Left renal pelvis (tissue), 4 donors: ENCODE results near the gene BRD9. TPM values are rescaled to one million over a fixed set of nuclear protein-coding genes. Genes with fewer than 3 reads are reported as not detected.

Experiments used
- DNase-seq, 4 donors: peaks; one replicate each; pipeline ENCODE4 v3.0.0-alpha.2; 2013; ENCODE audit warnings: low read depth in 4 of 4, low spot score in 3 of 4
- polyA plus RNA-seq, 4 donors: library from polyadenylated mRNA; unstranded; fragments of 120-200 nt; gene quantifications; one replicate each; pipeline ENCODE4 v1.2.1, GENCODE V29; 2013; ENCODE audit not compliant: insufficient read length in 4 of 4

BRD9 gene
- polyA plus RNA-seq, 4 donors: 33.6 to 45.3 (median 36.7) TPM

DNA sequence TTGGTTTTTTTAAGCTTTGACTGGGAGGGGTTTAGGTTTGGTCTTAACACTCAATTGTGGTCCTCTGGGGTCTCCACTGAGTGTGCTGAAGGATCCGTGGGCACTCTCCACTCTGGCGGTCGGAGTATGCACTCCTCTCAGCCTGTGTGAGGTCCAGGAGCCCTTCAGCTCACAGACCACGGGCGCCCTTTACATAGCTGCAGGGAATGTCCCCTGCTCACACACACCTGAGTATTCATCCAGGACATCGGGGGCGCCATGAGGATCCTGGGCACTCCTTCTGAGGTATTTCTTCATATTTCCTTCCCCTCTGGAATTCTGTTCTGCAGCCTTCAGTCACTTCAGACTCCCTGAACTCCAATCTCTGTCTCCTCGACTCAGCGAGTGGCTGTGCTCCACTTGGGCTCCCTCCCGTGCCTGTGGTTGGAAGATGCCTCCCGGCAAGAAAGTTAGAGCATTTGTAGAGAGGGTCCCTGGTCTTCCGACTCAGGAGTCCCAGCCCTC is 12.6 kb upstream of the BRD9 start:
- no peak for DNase-seq

DNA sequence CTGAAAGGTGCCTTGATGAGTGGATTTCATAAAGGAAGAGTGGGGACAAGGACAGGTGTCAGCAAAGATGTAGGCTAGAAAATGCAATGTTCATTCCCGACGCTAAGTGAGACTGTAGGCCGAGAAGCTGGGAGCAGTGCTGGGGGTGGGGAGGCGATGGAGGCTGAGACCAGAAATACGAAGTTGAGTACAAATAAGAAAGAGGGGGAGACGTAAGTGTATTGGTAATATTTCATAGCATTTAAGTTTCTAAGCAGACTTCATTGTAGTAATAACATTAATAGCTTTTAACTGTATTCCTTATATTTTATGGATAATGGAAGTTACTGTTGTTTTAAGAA is 11.1 kb upstream of the BRD9 start:
- DNase-seq: no peak

DNA sequence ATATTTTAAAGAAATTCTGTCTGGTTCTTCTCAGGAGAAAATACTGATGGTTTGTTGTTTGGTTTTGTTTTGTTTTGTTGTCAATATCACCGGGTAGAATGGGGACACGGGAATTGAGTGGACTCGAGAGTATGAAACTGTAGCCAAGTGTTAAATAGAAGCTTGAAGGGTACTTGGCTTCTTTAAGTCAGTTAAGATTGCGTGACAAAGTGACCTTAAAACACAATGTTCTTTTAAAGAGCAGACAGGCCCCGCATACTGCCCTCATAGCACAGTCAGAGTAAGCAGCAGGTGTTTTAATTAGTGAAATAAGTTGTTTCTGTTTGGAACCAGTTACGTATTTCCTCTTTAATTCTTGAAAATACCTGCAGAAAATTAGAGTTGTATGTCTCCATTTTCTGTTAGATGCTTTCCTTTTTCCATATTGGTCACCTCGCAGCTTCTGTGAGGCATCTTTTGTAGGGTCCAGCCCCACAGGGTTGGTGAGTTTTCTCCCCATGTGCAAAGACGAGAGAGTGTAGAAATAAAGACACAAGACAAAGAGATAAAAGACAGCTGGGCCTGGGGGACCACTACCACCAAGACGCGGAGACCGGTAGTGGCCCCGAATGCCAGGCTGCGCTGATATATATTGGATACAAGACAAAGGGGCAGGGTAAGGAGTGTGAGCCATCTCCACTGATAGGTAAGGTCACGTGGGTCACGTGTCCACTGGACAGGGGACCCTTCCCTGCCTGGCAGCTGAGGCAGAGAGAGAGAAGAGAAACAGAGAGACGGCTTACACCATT is 9.7 kb upstream of the BRD9 start:
- no peak for DNase-seq

DNA sequence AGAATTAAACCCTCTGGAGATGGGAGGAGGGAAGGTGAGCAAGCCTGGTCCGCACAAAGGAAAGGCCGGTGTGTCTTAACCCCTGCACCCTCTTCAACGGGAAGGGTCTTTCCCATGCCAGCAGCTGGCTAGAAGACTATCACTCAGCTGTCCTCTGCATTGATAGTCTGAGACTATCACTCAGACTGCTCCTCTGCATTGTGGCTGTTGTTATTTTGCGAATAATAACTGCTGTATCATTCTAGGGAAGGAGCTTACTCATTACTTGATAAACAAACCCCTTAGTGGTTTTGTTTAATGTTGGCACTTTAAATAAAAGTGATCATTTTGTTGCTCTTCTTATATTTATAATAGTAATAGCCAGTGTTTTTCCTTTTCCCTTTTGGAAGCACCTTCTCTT is 8.2 kb upstream of the BRD9 start:
- DNase-seq: no peak

DNA sequence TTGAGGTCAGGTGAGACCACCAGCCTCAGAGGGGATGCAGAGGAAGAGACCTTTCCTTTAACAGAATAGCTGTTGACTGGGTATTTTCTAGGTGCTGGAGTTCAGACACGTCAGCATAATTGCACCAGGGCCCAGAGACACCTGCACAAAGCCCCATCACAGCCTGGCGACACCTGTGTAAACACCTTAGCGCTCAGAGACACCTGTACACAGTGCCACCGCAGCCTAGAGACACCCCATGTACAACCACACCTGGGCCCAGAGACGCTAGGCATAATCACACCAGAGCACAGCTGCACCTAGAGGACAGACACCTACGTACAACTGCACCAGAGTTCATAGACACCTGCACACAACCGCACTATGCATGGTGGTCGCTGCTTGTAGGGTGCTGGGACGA is 1.1 kb upstream of the BRD9 start:
- DNase-seq: no peak

DNA sequence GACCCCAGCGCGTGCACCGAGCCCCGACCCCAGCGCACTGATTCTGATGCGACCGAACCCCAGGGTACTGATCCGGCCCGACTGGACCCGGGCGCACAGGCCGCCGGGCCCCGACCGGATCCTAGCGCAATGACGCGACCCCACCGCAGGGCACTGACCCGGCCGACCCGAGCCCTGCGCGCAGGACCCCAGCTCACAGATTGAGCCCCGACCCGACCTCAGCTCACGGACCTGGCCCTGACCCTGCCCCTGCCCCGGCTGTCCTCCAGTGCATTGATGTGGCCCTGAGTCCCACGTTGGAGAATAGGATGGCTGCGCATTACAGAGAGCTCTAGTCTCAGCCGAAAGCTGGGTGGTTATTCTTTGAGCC is 521 bp upstream of the BRD9 start:
- no peak for DNase-seq

DNA sequence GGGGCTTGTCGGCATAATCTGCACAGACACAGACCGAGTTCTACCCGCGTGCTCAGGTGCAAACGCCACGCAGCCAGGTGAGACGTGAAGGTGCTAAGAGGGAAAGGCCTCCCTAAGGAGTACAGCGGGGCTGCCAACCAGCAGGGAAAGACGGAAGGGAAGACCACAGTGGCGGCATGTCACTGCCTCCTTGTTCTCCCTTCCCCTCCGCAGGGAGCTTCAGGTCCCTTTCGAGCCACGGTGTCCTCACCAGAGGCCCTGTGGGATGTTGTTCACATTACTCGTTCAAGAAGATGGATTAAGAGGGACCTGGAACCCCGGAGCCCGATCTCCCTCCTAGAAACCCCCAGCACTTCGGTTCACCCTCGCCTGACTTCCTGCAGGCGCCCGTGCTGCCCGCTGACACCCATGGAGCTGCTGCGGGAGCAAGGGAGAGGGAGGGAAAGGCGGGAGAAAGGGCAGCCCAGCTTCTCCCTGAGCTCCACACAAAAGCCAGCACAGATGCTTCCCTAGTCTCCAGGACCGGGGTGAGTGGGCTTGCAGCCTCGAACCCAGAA is 686 bp downstream of the BRD9 start:
- DNase-seq: peak in 2 of 4 donors; percentile 1 to 2

DNA sequence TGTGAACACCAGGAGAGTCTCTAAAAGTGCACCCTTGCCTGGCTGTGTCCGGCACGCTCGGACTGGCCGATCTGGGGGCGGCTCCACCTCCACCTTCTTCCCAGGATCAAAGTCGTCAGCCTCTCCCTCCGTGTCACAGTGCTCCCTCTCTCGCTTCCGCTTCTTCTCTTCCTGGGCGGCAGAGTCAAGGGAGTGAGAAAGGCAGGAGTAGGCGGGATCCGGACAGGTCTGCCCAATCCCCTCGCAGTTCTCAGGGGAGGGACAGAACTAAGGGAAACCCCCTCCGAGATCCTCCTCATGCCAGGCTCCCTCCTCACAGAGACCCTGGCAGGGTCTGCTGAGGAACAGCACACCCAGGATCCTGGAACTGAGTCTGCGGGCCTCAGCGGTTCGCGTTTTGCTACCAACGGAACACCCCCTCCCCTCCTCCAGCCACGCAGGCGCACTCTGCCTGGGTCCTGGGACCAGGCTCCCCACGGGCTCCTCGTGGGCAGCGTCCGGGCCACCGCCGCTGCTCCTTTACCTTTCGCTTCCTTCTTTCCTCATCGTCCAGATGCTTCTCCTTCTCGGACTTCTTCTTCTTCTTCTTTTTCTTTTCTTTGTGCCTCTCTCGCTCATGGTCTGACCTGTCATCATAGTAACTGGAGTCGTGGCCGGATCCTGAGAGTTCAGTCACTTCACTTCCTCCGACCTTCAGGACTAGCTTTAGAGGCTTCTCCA is 1.3 kb downstream of the BRD9 start:
- DNase-seq: no peak

DNA sequence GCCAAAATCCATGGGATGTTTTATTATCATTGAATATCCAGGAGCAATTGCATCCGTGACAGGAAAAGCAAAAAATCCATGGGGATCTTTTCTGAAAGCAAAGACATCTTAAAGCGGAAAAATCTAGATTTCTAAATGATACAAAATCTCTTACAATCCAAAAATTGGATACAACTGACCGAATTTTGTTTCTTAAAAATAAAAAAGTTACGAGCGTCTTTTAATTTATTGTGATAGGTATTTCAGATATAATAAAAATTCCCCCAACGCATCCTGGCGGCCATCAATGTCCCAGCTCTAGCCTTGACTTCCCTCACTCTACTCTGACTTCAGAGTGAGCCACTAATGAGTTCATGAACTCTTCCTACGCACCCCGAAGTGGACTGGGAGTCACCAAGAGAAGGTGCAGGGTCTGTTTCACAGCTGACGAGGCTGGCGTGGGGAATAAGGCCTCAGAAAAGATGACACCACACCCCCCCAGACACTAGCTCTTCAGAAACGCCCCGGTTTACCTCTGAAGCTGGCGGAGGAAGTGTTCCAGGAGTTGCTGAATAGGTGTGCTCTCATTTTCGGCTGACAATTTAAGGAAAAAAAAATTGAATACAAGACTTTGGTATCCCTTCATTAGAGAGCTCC is 3.4 kb downstream of the BRD9 start:
- DNase-seq: no peak

DNA sequence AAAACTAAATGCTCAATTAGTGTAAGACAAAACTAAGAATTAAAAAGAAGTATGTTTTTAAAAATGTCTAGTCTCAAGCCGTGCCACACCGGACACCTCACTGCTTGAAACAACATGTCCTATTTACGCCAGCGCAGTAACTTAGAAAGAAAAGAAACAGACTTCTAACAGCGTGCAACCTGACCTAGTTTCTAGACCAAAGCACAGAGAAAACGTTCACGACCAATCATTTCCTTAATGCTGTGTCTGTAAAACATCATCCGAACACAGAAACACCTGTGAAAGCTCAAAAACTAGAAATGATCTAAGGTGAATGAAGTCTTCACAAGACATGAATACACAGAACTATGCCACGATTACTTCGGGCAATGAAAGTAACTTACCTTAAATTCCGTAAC is 4.0 kb downstream of the BRD9 start:
- DNase-seq: no peak

DNA sequence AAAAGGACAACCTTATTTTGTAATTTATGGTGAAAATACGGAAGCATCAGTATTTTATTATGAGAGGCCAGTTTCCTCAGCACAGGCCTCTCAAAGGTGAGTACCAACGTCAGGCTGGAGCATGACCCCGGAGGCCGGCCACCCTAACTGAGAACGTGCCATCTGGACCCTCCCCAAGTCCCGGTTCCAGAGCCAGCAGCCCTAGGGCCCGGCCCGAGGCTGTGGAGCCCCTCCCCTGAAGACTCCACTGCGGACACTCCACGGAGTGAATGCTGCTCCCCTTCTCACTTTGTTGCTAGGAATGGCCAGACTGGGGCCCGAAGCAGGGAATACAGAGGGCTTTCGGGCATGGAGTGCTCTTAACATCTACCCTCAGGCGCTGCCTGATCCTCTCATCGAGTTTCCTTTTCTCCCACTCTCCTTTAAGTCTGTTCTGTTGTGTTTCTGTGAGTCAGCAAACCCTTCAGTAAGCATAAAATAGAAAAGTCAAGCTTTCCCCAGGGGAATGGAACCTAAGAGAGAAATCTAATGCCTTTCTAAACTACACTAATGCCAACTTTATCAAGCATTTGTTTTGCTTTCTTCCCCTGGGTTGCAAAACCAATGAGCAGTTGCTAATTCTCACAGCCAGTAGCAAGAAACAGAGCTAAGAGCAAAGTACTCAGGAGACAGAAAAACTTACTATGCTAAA is 4.5 kb downstream of the BRD9 start:
- no peak for DNase-seq

DNA sequence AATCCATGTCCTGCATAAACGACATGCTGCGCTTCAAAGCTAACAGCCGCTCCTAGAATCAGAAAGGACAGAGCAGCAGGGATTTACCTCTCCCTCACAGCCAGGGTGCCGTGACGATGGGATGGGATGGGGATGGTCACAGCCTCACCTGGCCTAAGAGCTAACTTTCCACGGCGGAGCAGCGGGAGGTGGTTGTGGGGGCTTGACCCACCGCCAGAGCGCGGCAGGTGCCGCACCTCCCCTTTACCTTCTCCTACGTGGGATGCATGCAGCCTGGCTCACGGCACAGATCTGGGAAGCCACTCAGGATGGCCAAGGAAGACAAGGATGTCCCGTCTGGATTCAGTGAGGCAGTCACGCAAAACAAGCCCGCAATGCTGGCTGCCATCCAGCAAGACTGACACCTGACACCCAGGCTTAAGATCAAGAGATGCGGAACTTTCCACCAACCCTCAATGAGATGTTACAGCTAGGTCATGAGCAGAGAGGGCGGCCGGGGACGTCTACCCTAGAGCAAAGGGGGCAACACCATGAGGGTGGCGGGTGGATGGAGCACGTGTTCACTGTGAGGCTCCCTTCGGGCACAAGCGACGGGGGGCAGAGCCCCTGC is 5.8 kb downstream of the BRD9 start:
- DNase-seq: no peak

DNA sequence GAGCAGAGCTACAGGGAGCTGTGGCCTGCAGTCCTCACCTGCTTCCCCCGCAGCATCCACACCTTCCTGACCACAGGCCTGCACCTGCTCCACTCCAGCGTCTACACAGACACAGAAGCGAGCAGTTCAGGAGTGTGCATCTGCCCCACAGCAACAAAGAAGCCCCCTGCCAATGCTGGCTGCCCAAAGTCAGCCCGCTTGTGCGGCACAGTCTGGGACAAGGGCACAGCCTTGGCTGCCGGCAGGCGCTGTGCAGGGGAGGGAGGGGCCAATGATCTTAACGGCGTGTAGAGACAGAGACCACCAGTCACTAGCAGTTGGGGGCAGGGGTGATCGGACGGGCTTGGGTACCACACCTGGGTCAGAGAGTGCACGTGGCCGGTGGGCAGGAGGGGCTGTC is 6.6 kb downstream of the BRD9 start:
- no peak for DNase-seq

DNA sequence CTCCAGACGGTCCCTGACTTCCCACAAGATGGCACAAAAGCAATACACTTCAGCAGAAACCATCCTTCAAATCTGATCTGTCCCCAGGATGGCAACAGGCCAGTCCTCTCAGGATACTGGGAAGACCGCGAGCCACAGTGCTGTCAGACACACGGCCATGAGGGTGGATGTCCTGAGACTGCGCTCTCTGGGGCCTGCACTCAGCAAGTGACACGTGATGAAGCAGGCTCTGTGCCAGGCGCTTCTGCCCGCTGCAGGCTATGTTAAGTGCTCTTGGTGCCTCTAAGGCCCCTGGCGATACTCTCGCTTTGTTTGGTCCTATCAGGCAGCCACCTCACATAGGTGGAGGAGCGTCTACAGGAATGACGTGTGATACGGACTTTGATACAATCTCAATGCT is 7.1 kb downstream of the BRD9 start:
- DNase-seq: no peak

DNA sequence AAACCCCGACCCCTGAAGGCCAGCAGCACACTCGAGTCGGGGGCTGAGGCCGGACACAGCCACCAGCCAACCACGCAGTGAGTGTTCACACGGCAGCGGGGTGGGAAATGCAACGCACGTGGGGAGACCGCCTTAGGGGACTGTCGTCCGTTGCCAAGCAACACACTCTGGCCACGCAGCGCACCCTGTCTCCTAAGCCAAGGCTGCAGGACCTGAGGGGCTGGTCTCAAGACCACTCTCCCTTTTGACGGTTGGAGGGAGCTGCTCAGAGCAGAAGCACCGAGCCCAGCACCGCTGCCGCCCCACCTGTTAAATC is 7.5 kb downstream of the BRD9 start:
- DNase-seq: no peak

DNA sequence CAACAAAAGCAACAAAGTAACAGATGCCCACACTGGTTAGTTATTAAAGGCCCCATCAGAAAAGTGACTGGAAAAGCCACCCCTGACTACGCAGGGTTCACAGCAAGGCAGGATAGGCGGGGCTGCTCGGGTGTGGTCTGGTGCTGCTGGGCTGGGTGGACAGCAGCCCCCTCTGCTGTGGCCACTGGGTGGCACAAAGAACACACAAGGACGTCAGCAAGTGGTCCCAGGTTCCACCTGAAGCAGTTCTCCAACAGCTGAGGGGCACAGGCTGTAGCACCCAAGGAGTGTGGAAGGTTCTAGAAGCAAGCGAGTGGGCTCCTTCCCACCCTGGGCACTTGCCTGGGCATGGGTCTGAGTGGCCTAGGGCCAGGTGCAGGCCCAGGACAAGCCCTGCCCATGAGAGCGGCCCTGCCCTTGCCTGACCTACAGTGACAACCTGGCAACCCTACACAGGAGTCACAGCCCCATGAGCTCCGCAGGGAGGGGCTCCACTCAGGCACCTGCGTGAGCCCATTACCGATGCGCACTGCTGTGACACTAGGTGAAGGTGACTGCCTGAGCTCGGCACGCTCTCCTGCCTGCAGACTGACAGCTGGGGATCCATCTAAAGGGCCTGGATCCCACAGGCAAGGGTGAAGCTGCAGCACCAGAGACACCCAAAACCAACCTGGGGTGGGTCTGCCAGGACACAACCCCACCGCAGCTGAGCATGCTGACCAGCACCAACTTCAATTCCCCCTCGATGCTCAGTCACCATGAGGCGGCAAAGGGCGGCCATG is 8.1 kb downstream of the BRD9 start:
- DNase-seq: no peak

DNA sequence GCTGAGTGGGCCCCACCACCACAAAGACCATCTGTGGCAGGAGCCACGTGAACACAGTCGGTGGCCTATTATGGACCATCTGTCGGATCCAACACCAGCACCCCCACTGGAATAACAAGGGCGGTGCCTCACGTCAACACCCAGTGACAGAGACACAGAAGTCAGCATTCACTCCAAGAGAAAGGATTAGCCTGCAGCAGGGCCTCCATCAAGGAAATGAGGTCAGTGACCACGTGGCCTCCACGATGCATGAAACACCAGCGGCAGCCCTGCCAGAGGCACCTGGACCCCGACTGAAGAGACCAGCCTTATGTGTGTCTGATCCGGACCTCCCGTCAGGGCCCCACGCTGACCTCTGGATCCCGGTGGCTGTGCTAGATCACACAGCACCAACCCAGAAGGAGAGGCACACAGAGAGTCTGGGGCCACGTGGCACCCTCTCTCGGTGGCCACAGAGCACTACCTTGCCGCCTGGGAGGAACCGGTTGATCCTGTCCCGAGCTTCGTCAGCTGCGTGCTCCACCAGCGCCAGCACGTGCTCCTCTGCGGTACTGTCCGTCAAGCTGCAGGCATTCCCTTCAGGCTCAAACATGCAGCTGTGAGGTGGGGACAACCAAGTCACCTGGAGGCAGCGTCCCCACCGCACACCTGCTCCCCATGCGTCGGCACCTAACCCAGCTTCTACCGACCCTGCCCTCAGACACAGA is 9.0 kb downstream of the BRD9 start:
- DNase-seq: no peak

DNA sequence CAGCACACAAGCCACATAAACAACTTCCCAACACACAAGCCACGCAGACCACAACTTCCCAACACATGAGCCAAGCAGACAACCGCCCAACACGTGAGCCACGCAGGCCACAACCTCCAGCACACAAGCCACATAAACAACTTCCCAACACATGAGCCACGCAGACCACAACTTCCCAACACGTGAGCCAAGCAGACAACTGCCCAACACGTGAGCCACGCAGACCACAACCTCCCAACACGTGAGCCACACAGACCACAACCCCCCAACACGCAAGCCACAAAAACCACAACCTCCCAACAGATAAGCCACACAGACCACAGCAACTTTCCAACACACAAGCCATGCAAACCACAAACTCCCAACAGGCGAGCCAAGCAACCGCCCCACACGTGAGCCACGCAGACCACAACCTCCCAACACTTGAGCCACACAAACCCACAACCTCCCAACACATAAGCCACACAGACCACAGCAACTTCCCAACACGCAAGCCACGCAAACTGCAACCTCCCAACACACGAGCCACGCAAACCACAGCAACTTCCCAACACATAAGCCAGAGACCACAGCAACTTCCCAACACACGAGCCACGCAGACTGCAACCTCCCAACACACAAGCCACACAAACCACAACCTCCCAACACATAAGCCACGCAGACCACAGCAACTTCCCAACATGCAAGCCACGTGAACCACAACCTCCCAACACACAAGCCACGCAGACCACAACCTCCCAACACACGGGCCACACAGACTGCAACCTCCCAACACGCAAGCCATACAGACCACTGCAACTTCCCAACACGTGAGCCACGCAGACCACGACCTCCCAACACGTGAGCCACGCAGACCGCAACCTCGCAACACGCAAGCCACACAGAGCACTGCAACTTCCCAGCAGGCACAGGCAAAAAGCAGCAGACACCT is 10.1 kb downstream of the BRD9 start:
- DNase-seq: no peak
